WTC11 (cell line): ENCODE results near the gene PARD3B. TPM values are rescaled to one million over a fixed set of nuclear protein-coding genes. Genes with fewer than 3 reads are reported as not detected.

Source experiments
- ATAC-seq: fragments of 200-7000 bp; cut with Tn5 transposase; 2 replicates; pipeline ENCODE4 v1.10.0; 2021; ENCODE audit warnings: mild to moderate bottlenecking, moderate library complexity
- CTCF ChIA-PET: fragments of 300-600 bp; sonication (Branson Sonifier 250); formaldehyde crosslinking; loops from one replicate; lab custom pipeline; 2021; ENCODE audit warnings: antibody characterized with exemption; lab: Charles Lee
- POLR2A ChIA-PET: fragments of 350-600 bp; sonication (Branson Sonifier 250); formaldehyde crosslinking; loops from one replicate; lab custom pipeline; 2021; ENCODE audit warnings: antibody characterized with exemption; lab: Charles Lee
- DNase-seq: peaks from one replicate; pipeline ENCODE4 v3.0.0; 2021; ENCODE audit warnings: low spot score
- H3K27ac Mint-ChIP-seq: 2 replicates; pipeline ENCODE4 v1.8.0; 2021; ENCODE audit warnings: mixed read lengths
- H3K27me3 Mint-ChIP-seq: 2 replicates; pipeline ENCODE4 v1.8.0; 2021; ENCODE audit warnings: low read depth, mild to moderate bottlenecking, moderate library complexity, mixed read lengths
- H3K36me3 Mint-ChIP-seq: 2 replicates; pipeline ENCODE4 v1.8.0; 2021; ENCODE audit warnings: mixed read lengths
- H3K4me1 Mint-ChIP-seq: 2 replicates; pipeline ENCODE4 v1.8.0; 2022; ENCODE audit warnings: mixed read lengths
- H3K4me3 Mint-ChIP-seq: 2 replicates; pipeline ENCODE4 v1.8.0; 2021; ENCODE audit warnings: mild to moderate bottlenecking, moderate library complexity, mixed read lengths
- H3K9me3 Mint-ChIP-seq: 2 replicates; pipeline ENCODE4 v1.8.0; 2021; ENCODE audit warnings: mixed read lengths
- AR ChIP-seq: fragments of 250-450 bp; sonication (Bioruptor Pico); IDR thresholded peaks from 2 replicates; pipeline ENCODE4 v1.9.0; 2021; ENCODE audit warnings: mild to moderate bottlenecking
- ARID4B ChIP-seq: sonication (generic); formaldehyde crosslinking; IDR thresholded peaks from 2 replicates; pipeline ENCODE4 v1.8.0; 2023; ENCODE audit warnings: missing genetic modification reagents, mild to moderate bottlenecking, borderline replicate concordance
- ATF3 ChIP-seq: sonication (generic); formaldehyde crosslinking; conservative IDR thresholded peaks from 2 replicates; pipeline ENCODE4 v1.8.1; 2022; ENCODE audit warnings: mild to moderate bottlenecking, missing genetic modification reagents
- E2F5 ChIP-seq: sonication (generic); formaldehyde crosslinking; IDR thresholded peaks from 2 replicates; pipeline ENCODE4 v1.8.1; 2022; ENCODE audit warnings: mild to moderate bottlenecking, moderate library complexity, missing genetic modification reagents
- ELF4 ChIP-seq: sonication (generic); formaldehyde crosslinking; IDR thresholded peaks from 2 replicates; pipeline ENCODE4 v1.8.1; 2022; ENCODE audit warnings: low read depth, mild to moderate bottlenecking, moderate library complexity, missing genetic modification reagents
- EMX1 ChIP-seq: fragments of 250-450 bp; sonication (Bioruptor Pico); IDR thresholded peaks from 2 replicates; pipeline ENCODE4 v1.8.0; 2021; ENCODE audit warnings: mild to moderate bottlenecking
- GABPB1 ChIP-seq: sonication (generic); formaldehyde crosslinking; IDR thresholded peaks from 2 replicates; pipeline ENCODE4 v1.8.1; 2023; ENCODE audit warnings: mild to moderate bottlenecking, missing genetic modification reagents
- IRF2 ChIP-seq: sonication (generic); formaldehyde crosslinking; IDR thresholded peaks from 2 replicates; pipeline ENCODE4 v1.8.0; 2022; ENCODE audit warnings: low read depth, missing genetic modification reagents, borderline replicate concordance
- JUN ChIP-seq: sonication (generic); formaldehyde crosslinking; IDR thresholded peaks from 2 replicates; pipeline ENCODE4 v1.8.0; 2023; ENCODE audit warnings: mild to moderate bottlenecking, missing genetic modification reagents
- NFYB ChIP-seq: sonication (generic); formaldehyde crosslinking; conservative IDR thresholded peaks from 2 replicates; pipeline ENCODE4 v1.8.0; 2022; ENCODE audit warnings: low read depth, missing genetic modification reagents
- NR3C1 ChIP-seq: sonication (generic); formaldehyde crosslinking; conservative IDR thresholded peaks from 2 replicates; pipeline ENCODE4 v1.8.1; 2023; ENCODE audit warnings: low read depth, mild to moderate bottlenecking, missing genetic modification reagents
- PRDM15 ChIP-seq: sonication (generic); formaldehyde crosslinking; IDR thresholded peaks from 2 replicates; pipeline ENCODE4 v1.8.0; 2022; ENCODE audit warnings: missing genetic modification reagents
- PREB ChIP-seq: sonication (generic); formaldehyde crosslinking; IDR thresholded peaks from 2 replicates; pipeline ENCODE4 v1.8.1; 2022; ENCODE audit warnings: mild to moderate bottlenecking, missing genetic modification reagents, moderate library complexity, borderline replicate concordance
- ZNF219 ChIP-seq: sonication (generic); formaldehyde crosslinking; IDR thresholded peaks from 2 replicates; pipeline ENCODE4 v1.8.0; 2023; ENCODE audit warnings: missing genetic modification reagents, mild to moderate bottlenecking, borderline replicate concordance
- total RNA-seq: library from RNA; stranded (reverse); gene quantifications from 3 replicates; pipeline ENCODE4 v1.2.3, GENCODE V29; 2021

PARD3B gene
- total RNA-seq, 1 experiment from 2014 or later, result 5.6 TPM

GRCh38 chr2:204948822-204949221 lies 403.5 kb downstream of the PARD3B start:
- Mint-ChIP-seq H3K4me3 (no peak overlapping the region), H3K9me3 (peaks cover 30% of the 10 kb centered on the region), H3K27me3 (no peaks in the 10 kb centered on the region), H3K4me1 (peaks cover 6% of the 10 kb centered on the region; the same call in 1 of the 2 replicates), H3K27ac (no peak overlapping the region), H3K36me3 (peaks cover 10% of the 10 kb centered on the region)
- ChIA-PET POLR2A (no interaction called here), CTCF (no interaction called here)
- ATAC-seq, result no peak
- TF ChIP-seq ATF3, result no peak
- TF ChIP-seq PREB (CRISPR knock-in tag), result no peak
- no peak for TF ChIP-seq PRDM15 (CRISPR knock-in tag)
- no peak for TF ChIP-seq ELF4
- no peak for TF ChIP-seq ZNF219 (CRISPR knock-in tag)
- TF ChIP-seq IRF2 (CRISPR knock-in tag), result no peak
- no peak for TF ChIP-seq NFYB (CRISPR knock-in tag)
- no peak for TF ChIP-seq EMX1 (CRISPR knock-in tag)
- no peak for DNase-seq

GRCh38 chr2:204950695-204951346 lies 405.5 kb downstream of the PARD3B start:
- Mint-ChIP-seq H3K27ac (no peak overlapping the region), H3K4me1 (peaks cover 6% of the 10 kb centered on the region; the same call in 1 of the 2 replicates), H3K4me3 (no peak overlapping the region), H3K36me3 (no peaks in the 10 kb centered on the region; the same call in 1 of the 2 replicates), H3K9me3 (peaks cover 16% of the 10 kb centered on the region), H3K27me3 (no peaks in the 10 kb centered on the region)
- no peak for TF ChIP-seq IRF2 (CRISPR knock-in tag)
- no peak for TF ChIP-seq ARID4B (CRISPR knock-in tag)
- TF ChIP-seq E2F5 (CRISPR knock-in tag), result no peak
- no peak for TF ChIP-seq GABPB1 (CRISPR knock-in tag)
- TF ChIP-seq AR (CRISPR knock-in tag), result no peak
- TF ChIP-seq ELF4, result no peak
- TF ChIP-seq NR3C1, result no peak
- no peak for TF ChIP-seq JUN (CRISPR knock-in tag)
- ChIA-PET POLR2A (no interaction called here), CTCF (no interaction called here)
- ATAC-seq (no peak), DNase-seq (no peak)
